ENCODE measurements around the gene PHF11. TPM values are rescaled to one million over a fixed set of nuclear protein-coding genes. Genes with fewer than 3 reads are reported as not detected.
A peak's percentile ranks its signal among the peaks of the same experiment; 100 is the strongest.

The PHF11 gene
- total RNA-seq, 2 experiments from 2014 or later, result 29.9 to 59.8 TPM

DNA sequence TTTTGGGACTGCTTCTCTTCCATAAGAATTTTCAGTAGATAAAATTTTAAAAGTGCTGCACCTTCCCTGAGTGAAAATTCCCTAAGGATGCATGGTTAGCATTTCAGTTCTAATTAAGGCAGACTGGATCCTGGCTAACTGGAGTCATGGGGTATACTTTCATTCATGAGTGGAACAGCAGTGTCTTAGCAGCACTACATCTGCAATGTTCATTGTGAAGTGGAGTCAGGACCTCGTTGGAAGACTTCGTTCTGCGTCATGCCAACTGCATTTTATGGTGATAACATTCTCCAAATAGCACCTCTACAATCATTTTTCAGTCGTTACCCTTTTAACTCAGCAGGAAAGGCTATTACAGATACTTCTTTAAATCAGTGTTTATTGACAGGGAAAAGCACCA is 25.5 kb downstream of the PHF11 start:
- no peak for DNase-seq (ENCODE audit: low spot score)
- Histone ChIP-seq H3K4me3 (ENCODE audit: low read depth, low read length, poor library complexity, severe bottlenecking) (no peak overlapping the region), H3K27ac (ENCODE audit: low read depth, low read length, poor library complexity, severe bottlenecking) (no peak overlapping the region), H3K79me2 (ENCODE audit: insufficient read depth, low read depth, low read length) (no peaks in the 10 kb centered on the region), H3K4me1 (ENCODE audit: insufficient read depth, low read length, poor library complexity, severe bottlenecking) (peaks cover 8% of the 10 kb centered on the region), H4K20me1 (ENCODE audit: insufficient read depth, low read length) (no peaks in the 10 kb centered on the region), H3K36me3 (ENCODE audit: insufficient read depth, low read length) (peaks cover 68% of the 10 kb centered on the region), H3K4me2 (ENCODE audit: low read length) (no peak overlapping the region), H3K9me2 (ENCODE audit: insufficient read depth, low read length) (no peaks in the 10 kb centered on the region), H2AFZ (ENCODE audit: low read length) (no peak overlapping the region), H3K9me3 (ENCODE audit: low read length) (no peaks in the 10 kb centered on the region)
- intact Hi-C loops (cut with micrococcal nuclease; ENCODE audit: unreplicated experiment), result no loop called here
- BruUV-seq (replicated peaks), result no TSS peak
- ChIA-PET CTCF (ENCODE audit: unreplicated experiment) (no interaction called here), POLR2A (no interaction called here)
- TF ChIP-seq EZH2phosphoT487 (IDR thresholded peaks at IDR 0.05; ENCODE audit: borderline replicate concordance, low read depth, low read length), result no peak
- TF ChIP-seq, protein P1, sequence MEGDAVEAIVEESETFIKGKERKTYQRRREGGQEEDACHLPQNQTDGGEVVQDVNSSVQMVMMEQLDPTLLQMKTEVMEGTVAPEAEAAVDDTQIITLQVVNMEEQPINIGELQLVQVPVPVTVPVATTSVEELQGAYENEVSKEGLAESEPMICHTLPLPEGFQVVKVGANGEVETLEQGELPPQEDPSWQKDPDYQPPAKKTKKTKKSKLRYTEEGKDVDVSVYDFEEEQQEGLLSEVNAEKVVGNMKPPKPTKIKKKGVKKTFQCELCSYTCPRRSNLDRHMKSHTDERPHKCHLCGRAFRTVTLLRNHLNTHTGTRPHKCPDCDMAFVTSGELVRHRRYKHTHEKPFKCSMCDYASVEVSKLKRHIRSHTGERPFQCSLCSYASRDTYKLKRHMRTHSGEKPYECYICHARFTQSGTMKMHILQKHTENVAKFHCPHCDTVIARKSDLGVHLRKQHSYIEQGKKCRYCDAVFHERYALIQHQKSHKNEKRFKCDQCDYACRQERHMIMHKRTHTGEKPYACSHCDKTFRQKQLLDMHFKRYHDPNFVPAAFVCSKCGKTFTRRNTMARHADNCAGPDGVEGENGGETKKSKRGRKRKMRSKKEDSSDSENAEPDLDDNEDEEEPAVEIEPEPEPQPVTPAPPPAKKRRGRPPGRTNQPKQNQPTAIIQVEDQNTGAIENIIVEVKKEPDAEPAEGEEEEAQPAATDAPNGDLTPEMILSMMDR (conservative IDR thresholded peaks at IDR 0.05; ENCODE audit: low read length), result no peak

DNA sequence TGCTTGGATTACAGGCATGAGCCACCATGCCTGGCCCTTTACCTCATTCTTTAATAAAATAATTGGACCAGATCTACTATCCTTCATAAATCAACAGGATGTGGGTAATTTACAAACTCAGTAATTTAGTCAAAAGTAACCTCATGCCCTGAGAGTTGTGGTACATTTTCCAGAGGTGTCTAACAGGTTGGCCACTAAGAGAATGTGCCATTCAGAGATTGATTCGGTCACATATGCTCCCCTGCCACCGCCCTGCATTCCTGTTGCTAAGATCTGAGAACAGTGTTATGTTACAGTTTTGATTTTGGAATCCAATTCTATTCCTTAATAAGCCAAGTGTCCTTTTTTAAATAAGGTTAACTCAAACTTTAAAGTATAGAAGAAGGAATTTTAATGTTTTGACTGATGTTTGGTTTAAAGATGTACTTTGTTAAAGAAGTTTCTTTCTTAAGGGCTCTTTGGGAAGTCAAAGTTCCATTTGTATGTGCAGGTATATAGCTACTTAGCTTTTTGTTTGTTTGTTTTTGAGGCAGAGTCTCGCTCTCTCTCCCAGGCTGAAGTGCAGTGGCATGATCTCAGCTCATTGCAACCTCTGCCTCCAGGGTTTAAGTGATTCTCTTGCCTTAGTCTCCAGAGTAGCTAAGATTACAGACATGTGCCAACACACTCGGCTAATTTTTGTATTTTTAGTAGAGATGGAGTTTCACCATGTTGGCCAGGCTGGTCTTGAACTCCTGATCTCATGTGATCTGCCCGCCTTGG is 29.2 kb downstream of the PHF11 start:
- H3K4me1 ChIP-seq (ENCODE audit: insufficient read depth, low read length, poor library complexity, severe bottlenecking), result peaks cover 22% of the 10 kb centered on the region
- intact Hi-C loops (cut with micrococcal nuclease; ENCODE audit: unreplicated experiment), result no loop called here
- no peaks in the 10 kb centered on the region for H3K9me3 ChIP-seq (ENCODE audit: low read length)
- no peaks in the 10 kb centered on the region for H3K9me2 ChIP-seq (ENCODE audit: insufficient read depth, low read length)
- H3K4me3 ChIP-seq (ENCODE audit: low read depth, low read length, poor library complexity, severe bottlenecking), result no peak overlapping the region
- ChIA-PET POLR2A (interaction anchor here (0.5 to 1.5 kb wide), 12 partner anchors 9 to 964 kb away, joined by 3 to 6 read pairs (median 3); no protein-coding TSS in a partner anchor), CTCF (ENCODE audit: unreplicated experiment) (no interaction called here)
- H3K36me3 ChIP-seq (ENCODE audit: insufficient read depth, low read length), result peaks cover 75% of the 10 kb centered on the region
- H3K27ac ChIP-seq (ENCODE audit: low read depth, low read length, poor library complexity, severe bottlenecking), result no peak overlapping the region
- no peak for DNase-seq (ENCODE audit: low spot score)
- H2AFZ ChIP-seq (ENCODE audit: low read length), result no peak overlapping the region
- no peak overlapping the region for H3K4me2 ChIP-seq (ENCODE audit: low read length)
- no peaks in the 10 kb centered on the region for H4K20me1 ChIP-seq (ENCODE audit: insufficient read depth, low read length)
- no TSS peak for BruUV-seq (replicated peaks)
- TF ChIP-seq EZH2phosphoT487 (IDR thresholded peaks at IDR 0.05; ENCODE audit: borderline replicate concordance, low read depth, low read length), result no peak
- TF ChIP-seq, protein P1 (conservative IDR thresholded peaks at IDR 0.05; ENCODE audit: low read length), result no peak
- no peaks in the 10 kb centered on the region for H3K79me2 ChIP-seq (ENCODE audit: insufficient read depth, low read depth, low read length)

DNA sequence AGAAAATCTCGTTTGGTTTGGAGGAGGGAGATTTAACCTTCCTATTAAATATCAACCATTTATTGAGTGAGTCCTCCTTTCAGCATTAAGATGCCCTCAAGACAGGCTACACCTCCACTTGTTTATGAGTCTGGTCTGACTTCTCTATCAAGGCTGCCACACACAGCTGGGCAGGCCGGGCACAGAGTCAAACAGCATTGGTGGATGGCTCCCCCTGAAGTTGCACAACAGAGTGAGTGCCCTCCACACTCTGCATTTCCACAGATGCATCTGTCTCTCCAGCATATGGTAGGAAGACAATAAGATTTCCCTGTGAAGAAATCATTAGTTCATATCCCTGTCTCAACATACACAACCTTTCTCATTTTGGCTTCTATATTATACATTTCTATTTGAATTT is 31.4 kb downstream of the PHF11 start:
- H3K36me3 ChIP-seq (ENCODE audit: insufficient read depth, low read length), result peaks cover 75% of the 10 kb centered on the region
- H3K27ac ChIP-seq (ENCODE audit: low read depth, low read length, poor library complexity, severe bottlenecking), result no peak overlapping the region
- H3K79me2 ChIP-seq (ENCODE audit: insufficient read depth, low read depth, low read length), result no peaks in the 10 kb centered on the region
- ChIA-PET CTCF (ENCODE audit: unreplicated experiment) (no interaction called here), POLR2A (no interaction called here)
- TF ChIP-seq EZH2phosphoT487 (IDR thresholded peaks at IDR 0.05; ENCODE audit: borderline replicate concordance, low read depth, low read length), result no peak
- TF ChIP-seq, protein P1 (conservative IDR thresholded peaks at IDR 0.05; ENCODE audit: low read length), result no peak
- H3K4me1 ChIP-seq (ENCODE audit: insufficient read depth, low read length, poor library complexity, severe bottlenecking), result peaks cover 39% of the 10 kb centered on the region
- no peak overlapping the region for H3K4me3 ChIP-seq (ENCODE audit: low read depth, low read length, poor library complexity, severe bottlenecking)
- no TSS peak for BruUV-seq (replicated peaks)
- H3K9me2 ChIP-seq (ENCODE audit: insufficient read depth, low read length), result no peaks in the 10 kb centered on the region
- DNase-seq (ENCODE audit: low spot score), result peak; percentile 15
- no peak overlapping the region for H3K4me2 ChIP-seq (ENCODE audit: low read length)
- H4K20me1 ChIP-seq (ENCODE audit: insufficient read depth, low read length), result no peaks in the 10 kb centered on the region
- no peak overlapping the region for H2AFZ ChIP-seq (ENCODE audit: low read length)
- H3K9me3 ChIP-seq (ENCODE audit: low read length), result no peaks in the 10 kb centered on the region
- intact Hi-C loops (cut with micrococcal nuclease; ENCODE audit: unreplicated experiment), result no loop called here

Measured in OCI-LY7 (cell line).